Transverse colon (tissue), 4 donors: ENCODE results near the gene ZNF274. TPM values are rescaled to one million over a fixed set of nuclear protein-coding genes. Genes with fewer than 3 reads are reported as not detected.
A peak's percentile ranks its signal among the peaks of the same experiment; 100 is the strongest.

ENCODE experiments used
- DNase-seq: peaks from one replicate; pipeline ENCODE4 v3.0.0-alpha.2; 2019
- H3K27ac ChIP-seq, 4 donors: fragments of 200-600 bp; sonication (generic); 2 replicates each; pipeline ENCODE4 v1.5.1; 2016 to 2018; ENCODE audit warnings: inconsistent platforms in 4 of 4
- H3K27me3 ChIP-seq: fragments of 200-600 bp; sonication (generic); 2 replicates; pipeline ENCODE4 v1.5.1; 2017; ENCODE audit warnings: inconsistent platforms
- H3K36me3 ChIP-seq, 4 donors: fragments of 200-600 bp; sonication (generic); 2 replicates each; pipeline ENCODE4 v1.5.1; 2017 to 2019; ENCODE audit warnings: inconsistent platforms in 4 of 4
- H3K4me1 ChIP-seq, 4 donors: fragments of 200-600 bp; sonication (generic); 2 replicates each; pipeline ENCODE4 v1.5.1; 2017 to 2020; ENCODE audit warnings: inconsistent platforms in 4 of 4
- H3K4me3 ChIP-seq, 4 donors: fragments of 200-600 bp; sonication (generic); 1 replicate in 1 of 4; 2 replicates in 3 of 4; pipeline versions ENCODE4 v1.5.1 to v1.6.1; 2017 to 2019; ENCODE audit warnings: inconsistent platforms in 4 of 4
- H3K9me3 ChIP-seq, 2 donors: fragments of 200-600 bp; sonication (generic); 2 replicates each; pipeline ENCODE4 v1.5.1; 2017 to 2019; ENCODE audit warnings: inconsistent platforms in 2 of 2
- CTCF ChIP-seq, 5 experiments: fragments of 200-600 bp in 3 of 5; fragments of 450-650 bp in 2 of 5; sonication (generic) in 3 of 5; IDR thresholded peaks; 1 replicate in 2 of 5; 2 replicates in 3 of 5; pipeline ENCODE4 v1.5.1; 2016 to 2017; ENCODE audit warnings: antibody characterized with exemption in 5 of 5, inconsistent platforms in 3 of 5, mild to moderate bottlenecking in 2 of 5, moderate library complexity in 1 of 5
- EP300 ChIP-seq: sonication (generic); formaldehyde crosslinking; IDR thresholded peaks from one replicate; pipeline ENCODE4 v1.6.1; 2017; ENCODE audit warnings: antibody characterized with exemption, low read depth
- POLR2A ChIP-seq: fragments of 450-650 bp; IDR thresholded peaks from one replicate; pipeline ENCODE4 v1.6.1; 2016; ENCODE audit warnings: antibody characterized with exemption, mild to moderate bottlenecking, moderate library complexity
- POLR2AphosphoS5 ChIP-seq, 3 donors: sonication (generic); formaldehyde crosslinking; IDR thresholded peaks; one replicate each; pipeline ENCODE4 v1.6.1; 2016; ENCODE audit warnings: antibody characterized with exemption in 3 of 3
- WGBS, 2 donors: methylation state at CpG; one replicate each; pipeline ENCODE4 v1.1.5; 2018; ENCODE audit warnings: low coverage in 1 of 2; 5-methylcytosine and 5-hydroxymethylcytosine counted together
- in situ Hi-C, 4 donors: fragments of 200-750 bp; cut with MboI; loops; one replicate each; pipeline versions ENCODE4 v1.15.0 to v1.15.1; 2017; ENCODE audit warnings: low sequenced_read_pairs in 3 of 4, low pct_ligation_motif_present in 1 of 4, low pct_unique_long_range_greater_than_20kb in 1 of 4
- intact Hi-C: fragments of 100-400 bp; cut with DNase I; formaldehyde crosslinking; loops from one replicate; pipeline ENCODE4 v1.15.1; 2023; ENCODE audit warnings: low total_unique reads
- total RNA-seq, 4 donors: library from RNA; depleted of rRNA; stranded (reverse); fragments of >200 nt; gene quantifications; one replicate each; pipeline ENCODE4 v1.1.0, GENCODE V29; 2016

The ZNF274 gene
- total RNA-seq, 4 donors from 2014 or later = 12.5 to 30.8 (median 19.0) TPM

- peaks cover 0 to 5% (median 0%) of the 10 kb centered on the region in 4 donors for H3K36me3 ChIP-seq
- no peaks in the 10 kb centered on the region for H3K27me3 ChIP-seq
- peak in 1 of 5 experiments; percentile 10 for TF ChIP-seq CTCF (IDR thresholded peaks at IDR 0.05)
- TF ChIP-seq POLR2A = peak; percentile 56
- TF ChIP-seq POLR2AphosphoS5 (IDR thresholded peaks at IDR 0.05) = peak; percentile 37 to 63 (median 45)
- TF ChIP-seq EP300 = no peak
- intact Hi-C loops = no loop called here
- H3K9me3 ChIP-seq = peaks cover 15 to 18% of the 10 kb centered on the region in 2 donors
- peak; percentile 87 for DNase-seq
- WGBS, 2 donors = 0 to 6% methylated on average over 6 to 62 of the region's 62 CpGs
- peak within 1 kb of the TSS; percentile 77 to 92 (median 85) for H3K27ac ChIP-seq
- H3K4me3 ChIP-seq = peak within 1 kb of the TSS; percentile 81 to 100 (median 86)
- peaks cover 0 to 34% (median 21%) of the 10 kb centered on the region in 4 donors for H3K4me1 ChIP-seq
- in situ Hi-C loops = loop anchor here in 2 of 4 donors (10.0 kb wide), 2 partner anchors 126 to 406 kb away; partner anchors contain the start of gene ZNF776 (in 1 of the 2)
Measured at GRCh38 chr19:58150328-58150921, 32.4 kb upstream of the ZNF274 start, which contains the start of gene ZNF329. Gene ZNF329 (minus strand): TSS chr19:58150789. CDS start chr19:58129503, 21,286 bp downstream.

- no peak overlapping the region for H3K4me3 ChIP-seq
- 83 to 97% methylated on average over 2 of the region's 2 CpGs for WGBS, 2 donors
- H3K27me3 ChIP-seq = no peaks in the 10 kb centered on the region
- peaks cover 0 to 36% (median 21%) of the 10 kb centered on the region in 4 donors for H3K4me1 ChIP-seq
- H3K36me3 ChIP-seq = no peaks in the 10 kb centered on the region
- no peak overlapping the region for H3K27ac ChIP-seq
- DNase-seq = no peak
- H3K9me3 ChIP-seq = peaks cover 7% of the 10 kb centered on the region in 2 donors
- TF ChIP-seq POLR2A (no peak), EP300 (no peak), CTCF (IDR thresholded peaks at IDR 0.05) (no peak), POLR2AphosphoS5 (IDR thresholded peaks at IDR 0.05) (no peak)
- in situ Hi-C loops (loop anchor here in 2 of 4 donors (10.0 kb wide), 2 partner anchors 129 to 409 kb away; partner anchors contain the start of gene ZNF776 (in 1 of the 2)), intact Hi-C loops (no loop called here)
Measured at GRCh38 chr19:58153386-58153785, 29.5 kb upstream of the ZNF274 start.

GRCh38 chr19:58154287-58154678 is 28.6 kb upstream of the ZNF274 start:
- peak overlapping the region; percentile 83 to 93 (median 89) for H3K27ac ChIP-seq
- 6 to 18% methylated on average over 7 to 12 of the region's 12 CpGs for WGBS, 2 donors

More at GRCh38 chr19:58154287-58154678, 28.6 kb upstream of the ZNF274 start:
- peaks cover 0 to 2% of the 10 kb centered on the region in 2 donors for H3K9me3 ChIP-seq
- intact Hi-C loops (loop anchor here (2.0 kb wide), 1 partner anchor 133 kb away; no protein-coding TSS in a partner anchor), in situ Hi-C loops (loop anchor here in 2 of 4 donors (10.0 kb wide), 2 partner anchors 129 to 409 kb away; partner anchors contain the start of gene ZNF776 (in 1 of the 2))
- H3K4me3 ChIP-seq = peak overlapping the region; percentile 14 to 97 (median 66)
- no peaks in the 10 kb centered on the region for H3K27me3 ChIP-seq
- peak; percentile 27 for DNase-seq
- H3K4me1 ChIP-seq = peaks cover 0 to 34% (median 21%) of the 10 kb centered on the region in 4 donors
- no peaks in the 10 kb centered on the region for H3K36me3 ChIP-seq
- no peak for TF ChIP-seq POLR2A
- TF ChIP-seq CTCF (IDR thresholded peaks at IDR 0.05) = no peak
- TF ChIP-seq POLR2AphosphoS5 (IDR thresholded peaks at IDR 0.05) = no peak
- no peak for TF ChIP-seq EP300
